GM21723 (cell line): ENCODE data around the gene FAM53A.
"Not testable (repeated sequence)": the region's sequence is repeated elsewhere in the genome, so short reads cannot be mapped to it uniquely, and the experiment has no call there.

Experiments used
- ATAC-seq: cut with Tn5 transposase; IDR thresholded peaks from one replicate; pipeline ENCODE4 v1.9.1; 2021; ENCODE audit warnings: mild to moderate bottlenecking, moderate library complexity; ENCODE audit not compliant: unreplicated experiment

The FAM53A gene

GRCh38 chr4:1608821-1609500 lies 75.2 kb downstream of the FAM53A start:
- ATAC-seq, result no peak

GRCh38 chr4:1608196-1608820 lies 75.8 kb downstream of the FAM53A start:
- ATAC-seq, result no peak

- not testable (repeated sequence) for ATAC-seq
Measured at GRCh38 chr4:1607436-1608195, 76.5 kb downstream of the FAM53A start.

DNA sequence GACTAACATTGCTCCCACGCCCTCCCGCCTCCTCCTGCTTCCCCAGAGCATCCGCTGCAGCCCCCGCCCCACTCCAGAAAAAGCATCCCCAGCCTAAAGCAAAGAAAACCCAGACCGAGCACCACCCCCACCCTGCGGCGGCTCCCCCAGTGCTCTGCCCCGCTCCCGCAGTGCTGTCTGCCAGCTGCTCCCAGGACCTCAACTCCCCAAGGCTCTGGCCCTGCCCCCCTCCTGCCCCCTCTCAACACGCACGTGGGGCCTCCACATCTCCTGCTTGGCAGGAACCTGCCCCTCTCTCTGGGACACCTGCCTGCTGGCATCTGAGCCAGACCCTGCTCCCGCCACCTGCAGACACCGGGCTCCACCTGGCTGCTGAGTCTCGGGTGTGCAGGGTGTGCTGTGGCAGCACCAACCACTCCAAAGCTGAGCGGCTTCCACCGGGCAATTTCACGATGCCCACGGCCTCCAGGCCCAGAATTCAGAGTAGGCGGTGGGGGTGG lies 79.4 kb downstream of the FAM53A start:
- ATAC-seq, result no peak

- ATAC-seq, result no peak
Measured at GRCh38 chr4:1604181-1604705, 79.9 kb downstream of the FAM53A start.

DNA sequence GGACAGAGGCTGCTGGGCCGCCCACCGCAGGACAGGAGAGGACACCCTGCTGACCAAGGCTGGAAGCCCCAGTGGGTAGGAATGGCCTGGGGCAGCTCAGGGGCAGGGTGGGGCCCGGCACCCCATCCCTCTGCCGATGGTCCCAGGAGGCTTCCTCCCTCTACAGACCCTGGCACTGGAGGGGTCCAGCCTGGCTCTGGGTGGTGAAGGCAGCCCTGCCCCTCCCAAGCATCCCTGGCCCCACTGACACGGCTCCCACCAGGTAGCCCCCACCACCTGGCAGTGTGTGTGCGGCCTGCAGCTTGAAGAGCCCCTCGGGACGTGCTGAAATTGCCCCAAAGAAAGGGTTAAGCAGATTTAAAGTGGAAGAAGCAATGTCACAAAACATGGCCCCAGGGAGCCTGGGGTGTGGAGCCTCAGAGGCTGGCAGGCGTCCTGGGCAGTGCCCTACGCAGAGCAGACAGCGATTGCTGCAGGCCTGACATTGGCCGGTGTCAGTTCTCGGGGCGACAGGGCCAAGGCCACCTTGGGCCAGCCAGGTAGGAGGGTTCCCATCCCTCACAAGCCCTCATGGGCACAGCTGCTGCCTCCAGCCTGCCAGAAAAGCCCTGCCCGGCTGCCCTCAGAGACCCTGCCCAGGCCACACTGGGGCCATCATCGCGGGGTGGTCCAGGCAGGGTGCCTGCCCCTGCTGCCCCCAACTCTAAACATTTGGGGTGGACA lies 80.5 kb downstream of the FAM53A start:
- no peak for ATAC-seq

- ATAC-seq, result no peak
Measured at GRCh38 chr4:1602655-1603412, 81.3 kb downstream of the FAM53A start.

DNA sequence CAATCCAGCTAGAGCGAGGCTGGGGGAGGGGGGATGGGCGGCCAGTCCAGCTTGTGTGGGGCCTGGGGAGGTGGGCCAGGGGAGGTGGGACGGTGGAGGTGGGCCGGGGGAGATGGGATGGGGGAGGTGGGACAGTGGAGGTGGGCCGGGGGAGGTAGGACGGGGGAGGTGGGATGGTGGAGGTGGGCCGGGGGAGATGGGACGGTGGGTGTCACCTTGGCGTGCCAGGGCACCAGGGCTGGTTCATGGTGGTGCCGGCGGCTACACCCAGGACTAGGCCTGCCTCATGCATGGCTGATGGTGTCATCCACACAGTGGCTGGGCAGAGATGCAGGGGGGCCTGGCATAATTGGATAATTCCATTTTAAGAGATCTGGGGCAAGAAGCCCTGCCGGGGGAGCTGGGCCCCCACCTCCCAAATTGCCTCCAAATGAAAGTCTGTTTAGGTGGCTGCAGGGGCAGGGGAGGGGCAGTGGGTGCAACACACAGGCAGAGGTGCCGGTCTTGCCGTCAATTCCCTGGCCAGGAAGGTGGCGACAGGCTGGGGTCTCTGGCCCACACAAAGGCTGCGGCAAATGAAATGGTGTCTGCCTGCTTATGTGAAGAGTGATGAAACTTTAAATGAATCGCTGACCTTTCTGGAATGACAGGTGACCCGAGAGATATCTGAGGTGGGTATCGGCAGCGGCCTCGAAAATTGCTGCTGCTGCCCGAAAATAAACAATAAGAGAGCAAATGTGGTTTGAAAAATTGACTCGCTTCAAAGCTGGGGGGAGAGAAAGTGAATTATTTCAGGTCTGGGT lies 82.1 kb downstream of the FAM53A start:
- ATAC-seq, result no peak

GRCh38 chr4:1601533-1601835 lies 82.6 kb downstream of the FAM53A start:
- no peak for ATAC-seq

DNA sequence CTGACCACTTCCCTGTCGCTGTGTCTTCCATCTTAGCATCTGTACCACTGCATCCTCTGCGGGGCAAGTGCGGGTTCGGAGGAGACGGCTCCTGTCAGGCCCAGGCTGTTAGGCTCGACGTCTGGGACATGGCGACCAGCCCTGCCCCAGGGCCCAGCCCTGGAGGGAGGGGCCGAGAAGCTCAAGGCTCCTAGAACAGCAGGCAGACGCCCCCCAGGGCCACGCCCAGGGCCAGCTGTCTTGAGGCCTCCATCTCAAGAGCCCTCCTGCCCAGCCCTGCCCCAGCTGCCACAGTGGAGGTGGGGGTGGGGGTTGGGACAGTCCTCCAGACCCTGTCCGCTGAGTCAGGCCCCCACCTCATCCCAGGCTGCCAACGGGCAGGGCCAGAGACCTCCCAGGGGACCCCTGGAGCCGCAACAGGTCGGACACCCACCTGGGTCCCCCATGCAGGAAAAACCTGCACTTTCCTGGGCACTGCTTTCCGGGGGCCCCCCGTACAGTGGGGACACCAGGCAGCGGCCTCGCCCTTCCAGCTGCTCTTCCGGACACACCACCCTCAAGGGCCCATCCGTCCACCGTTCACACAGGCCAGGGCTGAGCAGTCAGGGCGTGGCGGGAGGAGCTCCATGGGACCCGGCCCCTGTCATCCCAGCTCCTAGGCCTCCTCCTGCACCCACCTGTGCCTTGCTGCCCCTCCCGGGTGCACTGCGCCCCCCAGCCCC lies 83.1 kb downstream of the FAM53A start:
- ATAC-seq, result no peak

GRCh38 chr4:1600211-1600780 lies 83.8 kb downstream of the FAM53A start:
- no peak for ATAC-seq

GRCh38 chr4:1599491-1600210 lies 84.5 kb downstream of the FAM53A start:
- no peak for ATAC-seq

GRCh38 chr4:1599026-1599481 lies 85.1 kb downstream of the FAM53A start:
- no peak for ATAC-seq

DNA sequence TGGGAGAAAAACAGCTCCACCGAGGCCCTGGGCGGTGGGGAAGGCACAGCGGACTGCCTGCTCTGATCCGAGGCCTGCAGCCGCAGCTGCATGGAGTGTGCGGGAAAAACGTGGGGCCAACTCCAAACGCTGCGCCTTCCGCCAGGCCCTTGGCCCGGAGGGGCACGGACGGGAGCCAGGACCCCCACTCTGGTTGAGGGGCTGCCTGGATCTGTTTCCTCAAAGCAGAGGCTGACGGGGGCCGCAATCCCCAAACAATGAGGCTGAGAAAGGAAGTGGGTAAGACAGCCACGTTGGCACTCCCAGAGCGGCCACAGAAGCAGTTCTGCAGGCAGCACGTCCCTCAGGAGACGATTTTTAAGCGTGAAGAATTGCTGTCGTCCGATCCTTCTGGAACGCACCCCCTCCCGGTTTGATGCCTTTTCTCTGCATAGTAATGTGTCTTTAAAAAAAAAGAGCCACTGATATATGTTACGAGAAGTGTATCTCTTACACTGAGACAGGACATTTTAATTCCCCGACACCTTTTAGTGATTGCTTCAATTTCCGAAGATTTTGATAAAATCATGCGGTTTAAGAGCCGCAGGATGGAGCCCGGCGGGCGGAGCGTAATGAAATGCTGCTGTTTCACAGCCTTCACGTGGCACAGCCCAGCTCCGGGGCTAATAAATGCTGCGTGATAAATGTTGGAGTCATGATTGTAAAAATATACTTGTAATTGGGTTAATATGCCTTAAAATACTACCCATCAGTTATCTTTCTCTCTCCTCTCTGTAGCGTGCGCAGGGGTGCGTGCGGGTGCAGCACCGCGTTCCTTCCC lies 85.7 kb downstream of the FAM53A start:
- ATAC-seq, result no peak

DNA sequence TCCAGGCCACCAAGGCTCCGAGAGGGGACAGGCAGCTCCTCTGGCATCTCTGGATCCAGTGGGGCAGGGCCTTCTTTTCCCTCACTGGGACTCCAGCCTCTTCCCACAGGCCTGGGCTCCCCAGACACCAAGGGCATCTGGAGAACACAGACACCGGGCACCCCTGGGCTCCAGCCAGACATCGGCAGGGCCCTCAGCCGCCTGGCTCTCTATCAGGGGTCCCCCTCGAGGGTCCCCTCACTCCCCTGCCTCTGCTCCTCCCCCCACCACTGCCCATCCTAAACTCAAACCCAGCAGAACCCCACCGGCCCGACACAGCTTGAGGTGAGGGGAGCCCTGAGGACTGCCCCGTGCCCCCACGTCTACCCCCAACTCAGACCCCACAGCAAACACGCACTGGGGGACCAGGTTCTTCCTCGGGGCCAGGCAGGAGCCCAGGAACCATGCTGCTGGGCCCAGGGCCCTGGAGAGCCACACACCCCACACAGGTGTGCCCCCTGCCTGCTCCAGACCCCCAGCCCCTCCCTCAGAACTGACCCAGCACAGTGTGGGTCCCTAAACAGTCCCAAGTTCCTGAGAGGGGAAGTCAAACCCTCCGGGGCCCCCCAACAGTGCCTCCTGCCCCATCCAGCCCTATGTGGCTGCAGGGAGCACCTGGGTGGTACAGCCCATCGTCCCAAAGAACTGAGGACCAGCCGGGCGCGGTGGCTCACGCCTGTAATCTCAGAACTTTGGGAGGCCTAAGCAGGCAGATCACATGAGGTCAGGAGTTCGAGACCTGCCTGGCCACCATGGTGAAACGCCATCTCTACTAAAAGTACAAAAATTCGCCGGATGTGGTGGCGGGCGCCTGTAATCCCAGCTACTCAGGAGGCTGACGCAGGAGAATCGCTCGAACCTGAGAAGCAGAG lies 86.8 kb downstream of the FAM53A start:
- no peak for ATAC-seq

GRCh38 chr4:1596393-1596792 lies 87.7 kb downstream of the FAM53A start:
- no peak for ATAC-seq
